H1 (cell line): ENCODE measurements around the gene SLC25A22. TPM values are rescaled to one million over a fixed set of nuclear protein-coding genes. Genes with fewer than 3 reads are reported as not detected.

Source experiments
- KDM4A ChIP-seq: IDR thresholded peaks from one replicate; pipeline ENCODE4 v1.7.1; 2012; ENCODE audit warnings: low read depth, mild to moderate bottlenecking, moderate library complexity, low read length, inconsistent platforms; ENCODE audit not compliant: severe bottlenecking
- RNF2 ChIP-seq: fragments of 200-900, 300-1000 bp; sonication (generic); IDR thresholded peaks from 2 replicates; pipeline ENCODE4 v1.7.1; 2016; ENCODE audit warnings: borderline replicate concordance, low read depth, mild to moderate bottlenecking, antibody characterized with exemption, low read length; ENCODE audit not compliant: poor library complexity, severe bottlenecking; ENCODE audit errors: missing control alignments
- SP2 ChIP-seq: IDR thresholded peaks from 2 replicates; pipeline ENCODE4 v1.6.1; 2012; ENCODE audit warnings: mild to moderate bottlenecking, low read length, inconsistent platforms
- polyA plus RNA-seq, 7 experiments: library from polyadenylated mRNA; depleted of rRNA in 3 of 7; stranded (reverse) in 5 of 7; unstranded in 2 of 7; fragments of >200 nt in 5 of 7; fragments of 200-250 nt in 2 of 7; gene quantifications; 1 replicate in 5 of 7; 2 replicates in 1 of 7; 4 replicates in 1 of 7; pipeline versions ENCODE4 v1.2.1 to v1.2.3, GENCODE V29; 2011 to 2013; ENCODE audit warnings: missing spikeins in 2 of 7, mixed read lengths in 2 of 7
- total RNA-seq: library from RNA; stranded (reverse); fragmentation: NEBNext Ultra II Directional; extraction: Animal tissue kit (Norgen Biotek cat#: 25700); gene quantifications from 2 replicates; pipeline ENCODE4 v1.2.1, GENCODE V29; 2021
- TF ChIP-seq, protein P1 (sequence below): fragments of 300-600 bp; sonication (generic); IDR thresholded peaks from 2 replicates; pipeline ENCODE4 v1.7.1; 2012; ENCODE audit warnings: low read length, moderate library complexity, mild to moderate bottlenecking, inconsistent platforms; ENCODE audit not compliant: insufficient replicate concordance
- TF ChIP-seq, protein P2 (sequence below), 3 experiments: IDR thresholded peaks; 1 replicate in 2 of 3; 2 replicates in 1 of 3; pipeline versions ENCODE4 v1.5.1 to v1.6.1; 2011; ENCODE audit warnings: low read length in 3 of 3, mild to moderate bottlenecking in 3 of 3, inconsistent platforms in 2 of 3, low read depth in 1 of 3, moderate library complexity in 1 of 3; ENCODE audit not compliant: insufficient read depth in 1 of 3; ENCODE audit errors: control extremely low read depth in 1 of 3

SLC25A22 gene
- total and polyA plus RNA-seq, 2 of the 8 experiments (the other 6 are each of a cell fraction or from before 2014, with no cell fraction given), result 31.5 to 48.0 TPM

DNA sequence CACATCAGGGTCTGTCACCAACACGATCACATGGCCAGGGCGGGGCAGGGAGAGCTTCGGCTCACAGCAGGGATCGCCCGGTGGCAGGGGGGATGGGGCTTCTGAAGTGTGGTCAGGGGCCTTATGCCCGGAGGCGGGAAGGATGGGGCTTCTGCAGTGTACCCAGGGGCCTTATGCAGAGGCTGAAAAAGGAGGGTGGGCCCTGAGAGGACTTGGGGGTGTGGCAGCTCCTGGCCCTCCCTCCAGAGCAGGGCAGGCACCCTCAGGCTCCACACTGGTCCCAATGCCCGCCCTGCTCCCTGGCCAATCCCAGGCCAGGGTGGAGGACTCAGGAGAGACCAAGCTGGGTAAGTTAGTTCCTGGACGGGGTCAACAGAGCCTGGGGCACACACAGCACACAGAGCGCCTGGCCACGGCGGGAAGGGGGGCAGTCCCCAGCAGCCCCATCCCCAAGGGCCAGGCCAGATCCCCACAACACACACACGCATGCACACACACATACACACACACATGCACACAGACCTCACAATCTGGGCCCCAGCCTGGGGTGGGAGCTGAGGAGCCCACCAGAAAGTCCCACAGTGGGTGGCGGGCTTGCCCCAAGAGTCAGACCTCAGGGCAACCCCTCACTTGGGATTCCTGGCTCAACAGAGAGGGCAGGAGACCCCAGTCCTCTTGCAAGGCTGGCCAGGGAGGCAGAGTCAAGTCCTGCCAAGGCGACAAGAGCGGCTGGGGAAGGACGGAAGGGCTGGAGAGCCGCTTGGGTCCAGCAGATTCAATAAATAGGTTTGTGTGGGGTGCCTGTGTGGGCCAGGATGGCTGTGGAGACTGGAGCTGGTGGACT lies 7.1 kb downstream of the SLC25A22 start (continued):
- TF ChIP-seq, protein P1, sequence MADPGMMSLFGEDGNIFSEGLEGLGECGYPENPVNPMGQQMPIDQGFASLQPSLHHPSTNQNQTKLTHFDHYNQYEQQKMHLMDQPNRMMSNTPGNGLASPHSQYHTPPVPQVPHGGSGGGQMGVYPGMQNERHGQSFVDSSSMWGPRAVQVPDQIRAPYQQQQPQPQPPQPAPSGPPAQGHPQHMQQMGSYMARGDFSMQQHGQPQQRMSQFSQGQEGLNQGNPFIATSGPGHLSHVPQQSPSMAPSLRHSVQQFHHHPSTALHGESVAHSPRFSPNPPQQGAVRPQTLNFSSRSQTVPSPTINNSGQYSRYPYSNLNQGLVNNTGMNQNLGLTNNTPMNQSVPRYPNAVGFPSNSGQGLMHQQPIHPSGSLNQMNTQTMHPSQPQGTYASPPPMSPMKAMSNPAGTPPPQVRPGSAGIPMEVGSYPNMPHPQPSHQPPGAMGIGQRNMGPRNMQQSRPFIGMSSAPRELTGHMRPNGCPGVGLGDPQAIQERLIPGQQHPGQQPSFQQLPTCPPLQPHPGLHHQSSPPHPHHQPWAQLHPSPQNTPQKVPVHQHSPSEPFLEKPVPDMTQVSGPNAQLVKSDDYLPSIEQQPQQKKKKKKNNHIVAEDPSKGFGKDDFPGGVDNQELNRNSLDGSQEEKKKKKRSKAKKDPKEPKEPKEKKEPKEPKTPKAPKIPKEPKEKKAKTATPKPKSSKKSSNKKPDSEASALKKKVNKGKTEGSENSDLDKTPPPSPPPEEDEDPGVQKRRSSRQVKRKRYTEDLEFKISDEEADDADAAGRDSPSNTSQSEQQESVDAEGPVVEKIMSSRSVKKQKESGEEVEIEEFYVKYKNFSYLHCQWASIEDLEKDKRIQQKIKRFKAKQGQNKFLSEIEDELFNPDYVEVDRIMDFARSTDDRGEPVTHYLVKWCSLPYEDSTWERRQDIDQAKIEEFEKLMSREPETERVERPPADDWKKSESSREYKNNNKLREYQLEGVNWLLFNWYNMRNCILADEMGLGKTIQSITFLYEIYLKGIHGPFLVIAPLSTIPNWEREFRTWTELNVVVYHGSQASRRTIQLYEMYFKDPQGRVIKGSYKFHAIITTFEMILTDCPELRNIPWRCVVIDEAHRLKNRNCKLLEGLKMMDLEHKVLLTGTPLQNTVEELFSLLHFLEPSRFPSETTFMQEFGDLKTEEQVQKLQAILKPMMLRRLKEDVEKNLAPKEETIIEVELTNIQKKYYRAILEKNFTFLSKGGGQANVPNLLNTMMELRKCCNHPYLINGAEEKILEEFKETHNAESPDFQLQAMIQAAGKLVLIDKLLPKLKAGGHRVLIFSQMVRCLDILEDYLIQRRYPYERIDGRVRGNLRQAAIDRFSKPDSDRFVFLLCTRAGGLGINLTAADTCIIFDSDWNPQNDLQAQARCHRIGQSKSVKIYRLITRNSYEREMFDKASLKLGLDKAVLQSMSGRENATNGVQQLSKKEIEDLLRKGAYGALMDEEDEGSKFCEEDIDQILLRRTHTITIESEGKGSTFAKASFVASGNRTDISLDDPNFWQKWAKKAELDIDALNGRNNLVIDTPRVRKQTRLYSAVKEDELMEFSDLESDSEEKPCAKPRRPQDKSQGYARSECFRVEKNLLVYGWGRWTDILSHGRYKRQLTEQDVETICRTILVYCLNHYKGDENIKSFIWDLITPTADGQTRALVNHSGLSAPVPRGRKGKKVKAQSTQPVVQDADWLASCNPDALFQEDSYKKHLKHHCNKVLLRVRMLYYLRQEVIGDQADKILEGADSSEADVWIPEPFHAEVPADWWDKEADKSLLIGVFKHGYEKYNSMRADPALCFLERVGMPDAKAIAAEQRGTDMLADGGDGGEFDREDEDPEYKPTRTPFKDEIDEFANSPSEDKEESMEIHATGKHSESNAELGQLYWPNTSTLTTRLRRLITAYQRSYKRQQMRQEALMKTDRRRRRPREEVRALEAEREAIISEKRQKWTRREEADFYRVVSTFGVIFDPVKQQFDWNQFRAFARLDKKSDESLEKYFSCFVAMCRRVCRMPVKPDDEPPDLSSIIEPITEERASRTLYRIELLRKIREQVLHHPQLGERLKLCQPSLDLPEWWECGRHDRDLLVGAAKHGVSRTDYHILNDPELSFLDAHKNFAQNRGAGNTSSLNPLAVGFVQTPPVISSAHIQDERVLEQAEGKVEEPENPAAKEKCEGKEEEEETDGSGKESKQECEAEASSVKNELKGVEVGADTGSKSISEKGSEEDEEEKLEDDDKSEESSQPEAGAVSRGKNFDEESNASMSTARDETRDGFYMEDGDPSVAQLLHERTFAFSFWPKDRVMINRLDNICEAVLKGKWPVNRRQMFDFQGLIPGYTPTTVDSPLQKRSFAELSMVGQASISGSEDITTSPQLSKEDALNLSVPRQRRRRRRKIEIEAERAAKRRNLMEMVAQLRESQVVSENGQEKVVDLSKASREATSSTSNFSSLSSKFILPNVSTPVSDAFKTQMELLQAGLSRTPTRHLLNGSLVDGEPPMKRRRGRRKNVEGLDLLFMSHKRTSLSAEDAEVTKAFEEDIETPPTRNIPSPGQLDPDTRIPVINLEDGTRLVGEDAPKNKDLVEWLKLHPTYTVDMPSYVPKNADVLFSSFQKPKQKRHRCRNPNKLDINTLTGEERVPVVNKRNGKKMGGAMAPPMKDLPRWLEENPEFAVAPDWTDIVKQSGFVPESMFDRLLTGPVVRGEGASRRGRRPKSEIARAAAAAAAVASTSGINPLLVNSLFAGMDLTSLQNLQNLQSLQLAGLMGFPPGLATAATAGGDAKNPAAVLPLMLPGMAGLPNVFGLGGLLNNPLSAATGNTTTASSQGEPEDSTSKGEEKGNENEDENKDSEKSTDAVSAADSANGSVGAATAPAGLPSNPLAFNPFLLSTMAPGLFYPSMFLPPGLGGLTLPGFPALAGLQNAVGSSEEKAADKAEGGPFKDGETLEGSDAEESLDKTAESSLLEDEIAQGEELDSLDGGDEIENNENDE, result no peak
- no peak for TF ChIP-seq RNF2
- TF ChIP-seq KDM4A, result no peak
- no peak for TF ChIP-seq SP2
- TF ChIP-seq, protein P2, sequence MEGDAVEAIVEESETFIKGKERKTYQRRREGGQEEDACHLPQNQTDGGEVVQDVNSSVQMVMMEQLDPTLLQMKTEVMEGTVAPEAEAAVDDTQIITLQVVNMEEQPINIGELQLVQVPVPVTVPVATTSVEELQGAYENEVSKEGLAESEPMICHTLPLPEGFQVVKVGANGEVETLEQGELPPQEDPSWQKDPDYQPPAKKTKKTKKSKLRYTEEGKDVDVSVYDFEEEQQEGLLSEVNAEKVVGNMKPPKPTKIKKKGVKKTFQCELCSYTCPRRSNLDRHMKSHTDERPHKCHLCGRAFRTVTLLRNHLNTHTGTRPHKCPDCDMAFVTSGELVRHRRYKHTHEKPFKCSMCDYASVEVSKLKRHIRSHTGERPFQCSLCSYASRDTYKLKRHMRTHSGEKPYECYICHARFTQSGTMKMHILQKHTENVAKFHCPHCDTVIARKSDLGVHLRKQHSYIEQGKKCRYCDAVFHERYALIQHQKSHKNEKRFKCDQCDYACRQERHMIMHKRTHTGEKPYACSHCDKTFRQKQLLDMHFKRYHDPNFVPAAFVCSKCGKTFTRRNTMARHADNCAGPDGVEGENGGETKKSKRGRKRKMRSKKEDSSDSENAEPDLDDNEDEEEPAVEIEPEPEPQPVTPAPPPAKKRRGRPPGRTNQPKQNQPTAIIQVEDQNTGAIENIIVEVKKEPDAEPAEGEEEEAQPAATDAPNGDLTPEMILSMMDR (IDR thresholded peaks at IDR 0.05; ENCODE audit: control extremely low read depth in 1 of 3, insufficient read depth in 1 of 3, low read depth in 1 of 3, low read length in 3 of 3), result no peak
